ENCODE measurements around the gene TIGD4. TPM values are rescaled to one million over a fixed set of nuclear protein-coding genes. Genes with fewer than 3 reads are reported as not detected.

Gene TIGD4
- 0.28 and 0.31 TPM in 2 replicates for total RNA-seq

DNA sequence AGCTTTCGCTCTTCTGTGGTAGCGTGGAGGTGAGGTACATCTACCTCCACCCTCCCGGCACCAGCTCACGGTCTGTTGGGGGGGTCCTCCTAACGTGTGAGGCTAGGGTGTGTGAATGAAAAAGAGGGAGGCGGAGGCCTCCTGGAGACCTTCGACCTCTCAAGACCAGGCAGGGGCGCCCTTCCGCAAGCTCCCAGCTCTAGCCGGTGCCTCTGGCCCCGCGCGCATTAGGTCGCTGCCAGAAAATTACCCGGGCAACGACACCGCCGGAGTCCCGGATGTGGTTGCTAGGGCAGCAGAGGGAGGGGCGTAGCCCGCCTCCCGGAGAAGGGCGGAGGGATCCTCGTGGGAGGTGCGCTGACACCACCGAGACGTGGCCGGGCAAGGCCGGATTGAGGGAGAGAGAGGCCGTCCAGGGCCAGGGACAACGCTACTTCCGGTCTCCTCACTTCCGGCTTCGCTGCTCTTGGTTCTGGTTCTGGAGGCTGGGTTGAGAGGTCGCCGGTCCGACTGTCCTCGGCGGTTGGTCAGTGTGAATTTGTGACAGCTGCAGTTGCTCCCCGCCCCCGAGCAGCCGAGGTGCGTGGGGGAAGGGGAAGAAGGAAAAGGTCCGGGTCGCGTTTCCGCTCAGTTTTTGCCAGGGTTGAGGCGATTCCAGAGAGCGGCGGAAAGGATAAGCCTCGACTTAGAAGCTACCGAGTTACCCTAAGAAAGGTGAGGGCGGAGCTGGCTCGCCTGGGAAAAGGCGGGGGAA is at the start of gene TIGD4, which contains the start of gene ARFIP1:
Gene TIGD4 (minus strand): TSS at position 218 of the 754 bp plus-strand sequence. CDS start 8,726 bp downstream, outside the sequence.
Gene ARFIP1 (plus strand): TSS at position 442 of the 754 bp plus-strand sequence. CDS start 49,680 bp downstream, outside the sequence.
- Mint-ChIP-seq H3K36me3 (ENCODE audit: low read depth) (peaks cover 3% of the 10 kb centered on the region), H3K27ac (peak within 1 kb of the TSS; percentile 97), H3K9me3 (no peaks in the 10 kb centered on the region), H3K27me3 (peaks cover 30% of the 10 kb centered on the region), H3K4me3 (peak within 1 kb of the TSS; percentile 100), H3K4me1 (peaks cover 44% of the 10 kb centered on the region)
- peak; percentile 99 for DNase-seq
- intact Hi-C loops (cut with micrococcal nuclease), result loop anchor here (1.0 to 10.0 kb wide), 6 partner anchors 28 to 1665 kb away; partner anchors contain the start of genes FBXW7, FHDC1 and GATB

GRCh38 chr4:152828122-152828521 is 48.6 kb upstream of the TIGD4 start:
- peaks cover 11% of the 10 kb centered on the region for H3K9me3 Mint-ChIP-seq
- intact Hi-C loops (cut with micrococcal nuclease), result no loop called here
- H3K4me1 Mint-ChIP-seq, result no peaks in the 10 kb centered on the region
- no peak overlapping the region for H3K4me3 Mint-ChIP-seq
- peaks cover 22% of the 10 kb centered on the region for H3K36me3 Mint-ChIP-seq (ENCODE audit: low read depth)
- DNase-seq, result no peak
- no peaks in the 10 kb centered on the region for H3K27me3 Mint-ChIP-seq
- no peak overlapping the region for H3K27ac Mint-ChIP-seq

DNA sequence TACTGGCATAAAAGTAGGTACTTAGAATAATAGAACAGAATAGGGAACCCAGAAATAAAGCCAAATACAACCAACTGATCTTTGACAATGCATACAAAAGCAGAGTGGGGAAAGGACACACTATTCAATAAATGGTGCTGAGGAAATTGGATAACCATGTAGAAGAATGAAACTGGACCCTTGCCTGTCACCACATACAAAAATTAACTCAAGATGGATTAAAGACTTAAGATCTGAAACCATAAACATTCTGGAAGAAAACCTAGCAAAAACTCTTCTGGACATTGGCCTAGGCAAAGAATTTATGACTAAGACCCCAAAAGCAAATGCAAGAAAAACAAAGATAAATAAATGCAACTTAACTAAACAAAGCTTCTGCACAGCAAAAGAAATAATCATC is 45.8 kb upstream of the TIGD4 start:
- no peak for DNase-seq
- H3K4me3 Mint-ChIP-seq, result no peak overlapping the region
- peaks cover 10% of the 10 kb centered on the region for H3K9me3 Mint-ChIP-seq
- H3K27me3 Mint-ChIP-seq, result no peaks in the 10 kb centered on the region
- no peaks in the 10 kb centered on the region for H3K4me1 Mint-ChIP-seq
- peaks cover 6% of the 10 kb centered on the region for H3K36me3 Mint-ChIP-seq (ENCODE audit: low read depth)
- intact Hi-C loops (cut with micrococcal nuclease), result no loop called here
- H3K27ac Mint-ChIP-seq, result no peak overlapping the region

- DNase-seq, result no peak
- Mint-ChIP-seq H3K4me3 (no peak overlapping the region), H3K4me1 (no peaks in the 10 kb centered on the region), H3K27ac (no peak overlapping the region), H3K36me3 (ENCODE audit: low read depth) (peaks cover 6% of the 10 kb centered on the region), H3K27me3 (no peaks in the 10 kb centered on the region), H3K9me3 (peaks cover 10% of the 10 kb centered on the region)
- intact Hi-C loops (cut with micrococcal nuclease), result no loop called here
Observed at GRCh38 chr4:152824561-152824960, 45.0 kb upstream of the TIGD4 start.

- H3K27me3 Mint-ChIP-seq, result no peaks in the 10 kb centered on the region
- H3K4me1 Mint-ChIP-seq, result peaks cover 5% of the 10 kb centered on the region
- H3K9me3 Mint-ChIP-seq, result peaks cover 10% of the 10 kb centered on the region
Observed at GRCh38 chr4:152822323-152822722, 42.8 kb upstream of the TIGD4 start.

DNA sequence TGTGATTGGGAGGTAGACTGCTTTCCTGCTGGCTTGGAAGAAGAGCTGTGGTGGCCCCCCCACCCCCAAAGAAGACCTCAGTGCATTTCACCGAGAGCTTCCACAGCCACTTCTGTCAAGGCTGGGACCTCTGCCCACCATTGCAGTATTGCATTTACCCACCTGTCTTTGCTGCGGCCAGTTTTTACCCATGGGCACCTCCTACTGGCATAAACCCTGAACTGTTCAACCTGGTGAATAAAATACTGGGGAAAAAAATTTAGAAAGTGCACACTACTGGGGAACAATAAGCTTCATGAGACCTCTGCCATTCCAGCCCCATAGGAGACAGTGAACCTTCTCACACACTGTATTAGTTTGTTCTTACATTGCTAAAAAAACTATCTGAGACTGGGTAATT is 40.5 kb upstream of the TIGD4 start:
- H3K9me3 Mint-ChIP-seq, result peaks cover 26% of the 10 kb centered on the region
- no peaks in the 10 kb centered on the region for H3K27me3 Mint-ChIP-seq
- H3K27ac Mint-ChIP-seq, result no peak overlapping the region
- DNase-seq, result no peak
- peaks cover 15% of the 10 kb centered on the region for H3K4me1 Mint-ChIP-seq
- H3K4me3 Mint-ChIP-seq, result no peak overlapping the region
- intact Hi-C loops (cut with micrococcal nuclease), result no loop called here
- H3K36me3 Mint-ChIP-seq (ENCODE audit: low read depth), result peaks cover 37% of the 10 kb centered on the region

More at GRCh38 chr4:152822323-152822722, 42.8 kb upstream of the TIGD4 start:
- Mint-ChIP-seq H3K27ac (no peak overlapping the region), H3K36me3 (ENCODE audit: low read depth) (peaks cover 17% of the 10 kb centered on the region), H3K4me3 (no peak overlapping the region)
- intact Hi-C loops (cut with micrococcal nuclease), result no loop called here
- DNase-seq, result no peak

DNA sequence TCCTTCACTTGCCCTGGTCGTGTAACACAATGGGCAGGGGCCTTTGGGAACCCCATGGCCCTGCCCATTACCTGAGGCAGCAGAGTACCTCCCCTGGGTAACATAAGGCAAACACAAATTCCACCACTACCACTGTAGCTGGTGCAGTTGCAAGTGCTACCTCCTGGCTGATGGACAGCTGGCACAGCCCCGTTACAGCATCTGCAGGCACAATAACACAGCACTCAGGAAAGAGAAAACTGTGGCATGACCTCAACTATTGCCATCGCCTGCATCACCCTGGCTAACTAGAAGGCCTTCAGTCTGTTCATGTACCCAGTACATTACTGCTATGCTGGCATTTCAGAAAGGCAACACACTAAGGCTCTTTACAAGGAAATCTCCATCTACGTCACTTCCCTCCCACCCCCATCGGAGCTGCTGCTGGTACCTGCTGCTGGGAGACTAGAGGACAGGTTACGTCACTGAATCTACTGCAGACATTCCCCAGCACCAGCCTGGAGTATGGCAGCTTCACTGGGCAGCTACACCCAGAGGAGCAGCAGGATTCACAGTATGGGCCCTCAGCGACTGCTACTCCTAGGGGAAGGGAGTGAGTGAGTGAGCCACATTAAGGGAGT is 39.6 kb upstream of the TIGD4 start:
- no peak overlapping the region for H3K27ac Mint-ChIP-seq
- no peaks in the 10 kb centered on the region for H3K27me3 Mint-ChIP-seq
- no peak overlapping the region for H3K4me3 Mint-ChIP-seq
- peaks cover 17% of the 10 kb centered on the region for H3K4me1 Mint-ChIP-seq
- DNase-seq, result no peak
- intact Hi-C loops (cut with micrococcal nuclease), result no loop called here
- H3K36me3 Mint-ChIP-seq (ENCODE audit: low read depth), result peaks cover 44% of the 10 kb centered on the region
- H3K9me3 Mint-ChIP-seq, result peaks cover 25% of the 10 kb centered on the region

- H3K9me3 Mint-ChIP-seq, result peaks cover 25% of the 10 kb centered on the region
- no peak for DNase-seq
- H3K27me3 Mint-ChIP-seq, result no peaks in the 10 kb centered on the region
- peaks cover 58% of the 10 kb centered on the region for H3K36me3 Mint-ChIP-seq (ENCODE audit: low read depth)
- intact Hi-C loops (cut with micrococcal nuclease), result no loop called here
- H3K27ac Mint-ChIP-seq, result peak overlapping the region; percentile 26
- peaks cover 17% of the 10 kb centered on the region for H3K4me1 Mint-ChIP-seq
- peak overlapping the region; percentile 24 for H3K4me3 Mint-ChIP-seq
Observed at GRCh38 chr4:152817331-152817730, 37.8 kb upstream of the TIGD4 start.

- Mint-ChIP-seq H3K27me3 (no peaks in the 10 kb centered on the region), H3K4me3 (no peak overlapping the region), H3K27ac (no peak overlapping the region), H3K9me3 (peaks cover 20% of the 10 kb centered on the region), H3K4me1 (peaks cover 17% of the 10 kb centered on the region), H3K36me3 (ENCODE audit: low read depth) (peaks cover 64% of the 10 kb centered on the region)
- intact Hi-C loops (cut with micrococcal nuclease), result no loop called here
- no peak for DNase-seq
Observed at GRCh38 chr4:152815078-152815477, 35.5 kb upstream of the TIGD4 start.

DNA sequence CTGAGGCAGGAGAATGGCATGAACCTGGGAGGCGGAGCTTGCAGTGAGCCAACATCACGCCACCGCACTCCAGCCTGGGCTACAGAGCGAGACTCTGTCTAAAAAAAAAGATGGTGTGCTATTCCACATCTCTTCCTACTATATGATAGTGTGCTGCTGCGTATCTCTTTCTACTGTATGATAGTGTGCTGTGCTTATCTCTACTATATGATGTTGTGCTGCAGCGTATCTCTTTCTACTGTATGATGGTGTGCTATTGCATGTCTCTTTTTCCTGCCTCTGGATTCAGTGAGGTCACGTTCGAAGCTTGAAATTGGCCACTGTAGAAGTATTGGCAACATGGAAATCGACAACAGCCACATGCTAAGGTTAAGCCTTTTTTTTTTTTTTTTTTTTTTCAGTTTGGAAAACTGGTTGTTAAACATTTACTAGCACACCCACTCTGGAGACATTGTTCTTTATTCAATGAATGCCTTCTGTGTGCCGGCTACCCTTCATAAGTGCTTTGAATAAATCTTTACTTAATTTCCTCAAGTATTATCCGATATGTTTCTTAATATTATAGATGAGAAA is 31.3 kb upstream of the TIGD4 start:
- no peak for DNase-seq
- no peak overlapping the region for H3K27ac Mint-ChIP-seq
- intact Hi-C loops (cut with micrococcal nuclease), result no loop called here
- no peaks in the 10 kb centered on the region for H3K27me3 Mint-ChIP-seq
- H3K9me3 Mint-ChIP-seq, result peaks cover 15% of the 10 kb centered on the region
- peaks cover 22% of the 10 kb centered on the region for H3K4me1 Mint-ChIP-seq
- H3K36me3 Mint-ChIP-seq (ENCODE audit: low read depth), result peaks cover 48% of the 10 kb centered on the region
- H3K4me3 Mint-ChIP-seq, result no peak overlapping the region

DNA sequence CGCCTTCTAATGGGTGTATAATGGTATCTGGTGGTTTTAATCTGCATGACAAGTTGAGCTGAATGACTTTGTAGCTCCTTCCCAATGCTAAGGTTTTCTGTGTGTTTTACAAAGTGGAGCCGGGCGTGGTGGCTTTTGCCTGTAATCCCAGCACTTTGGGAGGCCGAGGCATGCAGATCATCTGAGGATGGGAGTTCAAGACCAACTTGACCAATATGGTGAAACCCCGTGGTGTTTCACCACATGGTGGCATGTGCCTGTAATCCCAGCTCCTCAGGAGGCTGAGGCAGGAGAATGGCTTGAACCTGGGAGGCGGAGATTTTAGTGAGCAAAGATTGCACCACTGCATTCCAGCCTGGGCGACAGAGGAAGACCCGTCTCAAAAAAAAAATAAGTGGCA is 29.1 kb upstream of the TIGD4 start:
- peaks cover 7% of the 10 kb centered on the region for H3K9me3 Mint-ChIP-seq
- H3K4me3 Mint-ChIP-seq, result no peak overlapping the region
- DNase-seq, result no peak
- H3K27me3 Mint-ChIP-seq, result no peaks in the 10 kb centered on the region
- intact Hi-C loops (cut with micrococcal nuclease), result no loop called here
- H3K36me3 Mint-ChIP-seq (ENCODE audit: low read depth), result peaks cover 32% of the 10 kb centered on the region
- peaks cover 20% of the 10 kb centered on the region for H3K4me1 Mint-ChIP-seq
- no peak overlapping the region for H3K27ac Mint-ChIP-seq

- Mint-ChIP-seq H3K27ac (peak overlapping the region; percentile 69), H3K4me3 (peak overlapping the region; percentile 29), H3K36me3 (ENCODE audit: low read depth) (peaks cover 23% of the 10 kb centered on the region), H3K27me3 (no peaks in the 10 kb centered on the region), H3K4me1 (peaks cover 24% of the 10 kb centered on the region), H3K9me3 (peaks cover 7% of the 10 kb centered on the region)
- DNase-seq, result no peak
- intact Hi-C loops (cut with micrococcal nuclease), result loop anchor here (1.0 kb wide), 1 partner anchor 28 kb away; the partner anchor contains the start of genes ARFIP1 and TIGD4
Observed at GRCh38 chr4:152807294-152807829, 27.8 kb upstream of the TIGD4 start.

DNA sequence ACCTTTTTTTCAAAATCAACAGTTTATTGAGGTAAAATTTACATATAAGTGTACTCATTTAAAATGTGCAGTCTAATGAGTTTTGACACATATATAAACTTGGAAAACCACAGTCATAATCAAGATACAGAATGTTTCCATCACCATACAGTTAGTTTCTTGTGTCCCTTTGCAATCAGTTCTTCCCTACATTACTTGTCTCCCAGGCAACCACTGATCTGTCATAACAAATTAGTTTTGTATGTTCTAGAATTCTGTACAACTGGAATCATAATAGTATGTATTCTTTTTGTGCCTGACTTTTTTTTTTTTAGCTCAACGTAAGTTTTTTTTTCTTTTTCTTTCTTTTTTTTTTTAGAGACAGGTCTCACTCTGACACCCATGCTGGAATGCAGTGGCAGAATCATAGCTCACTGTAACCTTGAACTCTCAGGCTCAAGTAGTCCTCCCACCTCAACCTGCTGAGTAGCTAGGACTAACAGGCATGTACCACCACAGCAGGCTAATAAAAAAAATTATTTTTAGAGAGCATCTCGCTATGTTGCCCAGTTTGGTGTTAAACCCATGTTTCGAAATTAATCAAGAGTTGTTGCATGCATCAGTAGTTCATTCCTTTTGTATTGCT is 27.1 kb upstream of the TIGD4 start:
- no peak for DNase-seq
- no peaks in the 10 kb centered on the region for H3K27me3 Mint-ChIP-seq
- H3K4me1 Mint-ChIP-seq, result peaks cover 24% of the 10 kb centered on the region
- peaks cover 20% of the 10 kb centered on the region for H3K36me3 Mint-ChIP-seq (ENCODE audit: low read depth)
- peaks cover 7% of the 10 kb centered on the region for H3K9me3 Mint-ChIP-seq
- H3K27ac Mint-ChIP-seq, result peak overlapping the region; percentile 13
- intact Hi-C loops (cut with micrococcal nuclease), result loop anchor here (1.0 kb wide), 1 partner anchor 27 kb away; the partner anchor contains the start of genes ARFIP1 and TIGD4
- no peak overlapping the region for H3K4me3 Mint-ChIP-seq
